K562 (cell line): Measurements from ENCODE around the gene THAP11. TPM values are rescaled to one million over a fixed set of nuclear protein-coding genes. Genes with fewer than 3 reads are reported as not detected.
A peak's percentile ranks its signal among the peaks of the same experiment; 100 is the strongest.

Experiments
- HCFC1 ChIP-seq: IDR thresholded peaks from 2 replicates; pipeline ENCODE4 v1.6.1; 2012; ENCODE audit warnings: low read depth, low read length, improper control_type of control experiment
- MCM3 ChIP-seq: fragments of 450-650 bp; IDR thresholded peaks from 2 replicates; pipeline ENCODE4 v1.6.1; 2016
- MCM7 ChIP-seq, 2 experiments: fragments of 450-650 bp; IDR thresholded peaks; 2 replicates each; pipeline ENCODE4 v1.6.1; 2016 to 2018
- NFE2L1 ChIP-seq: fragments of 450-650 bp; IDR thresholded peaks from 2 replicates; pipeline ENCODE4 v1.6.1; 2016; ENCODE audit warnings: missing genetic modification characterization, low read depth, mild to moderate bottlenecking, missing compliant biosample characterization, moderate library complexity, borderline replicate concordance
- NFIC ChIP-seq: fragments of 450-650 bp; IDR thresholded peaks from 2 replicates; pipeline ENCODE4 v1.6.1; 2017; ENCODE audit warnings: mild to moderate bottlenecking, inconsistent platforms
- POLR2G ChIP-seq: fragments of 200-400 bp; formaldehyde crosslinking; IDR thresholded peaks from 2 replicates; pipeline ENCODE4 v1.6.1; 2017; ENCODE audit warnings: low read depth, mild to moderate bottlenecking, antibody characterized with exemption, low read length, moderate library complexity
- POLR3G ChIP-seq: IDR thresholded peaks from 2 replicates; pipeline ENCODE4 v1.6.1; 2011; ENCODE audit not compliant: insufficient read length, insufficient replicate concordance; ENCODE audit errors: extremely low read depth
- SRSF7 ChIP-seq: fragments of 200-400 bp; formaldehyde crosslinking; optimal IDR thresholded peaks from 2 replicates; pipeline ENCODE3; 2017; ENCODE audit warnings: mild to moderate bottlenecking, low read depth, low read length
- TAF1 ChIP-seq: IDR thresholded peaks from 2 replicates; pipeline ENCODE4 v1.6.1; 2011; ENCODE audit warnings: mild to moderate bottlenecking, low read length, moderate library complexity; ENCODE audit not compliant: insufficient read depth, control insufficient read depth, severe bottlenecking; ENCODE audit errors: extremely low read depth
- YBX1 ChIP-seq: fragments of 450-650 bp; IDR thresholded peaks from 2 replicates; pipeline ENCODE4 v1.7.1; 2016; ENCODE audit warnings: mild to moderate bottlenecking
- ZNF143 ChIP-seq: sonication (generic); formaldehyde crosslinking; IDR thresholded peaks from 2 replicates; pipeline ENCODE4 v1.9.0; 2022; ENCODE audit warnings: mild to moderate bottlenecking, missing genetic modification reagents
- ZNF408 ChIP-seq: fragments of 250-450 bp; sonication (Bioruptor Pico); IDR thresholded peaks from 2 replicates; pipeline ENCODE4 v1.4.0; 2020; ENCODE audit warnings: low read depth, mild to moderate bottlenecking, moderate library complexity
- ZNF785 ChIP-seq: fragments of 250-450 bp; sonication (Bioruptor Pico); IDR thresholded peaks from 2 replicates; pipeline ENCODE4 v1.4.0; 2020; ENCODE audit warnings: mild to moderate bottlenecking
- polyA plus RNA-seq, 8 experiments: library from polyadenylated mRNA; depleted of rRNA in 4 of 8; stranded (reverse) in 5 of 8; unstranded in 3 of 8; fragments of >200 nt; fragmentation: Nextera tagmentation in 2 of 8; fragmentation: Illumina TruSeq in 1 of 8; extraction: Ambion mirVana in 2 of 8; extraction: Trizol in 1 of 8; gene quantifications; 2 replicates each; pipeline versions ENCODE4 v1.2.1 to v1.2.3, GENCODE V29; 2011 to 2014; ENCODE audit warnings: inconsistent platforms in 1 of 8, missing spikeins in 1 of 8
- total RNA-seq, 7 experiments: library from RNA; depleted of rRNA in 6 of 7; stranded (reverse); fragments of >200 nt in 6 of 7; fragmentation: Illumina TruSeq in 2 of 7; extraction: Trizol in 2 of 7; gene quantifications; 2 replicates each; pipeline versions ENCODE4 v1.2.1 to v1.2.3, GENCODE V29; 2011 to 2021; ENCODE audit warnings: low replicate concordance in 1 of 7
- TF ChIP-seq, protein P1 (sequence below): fragments of 250-450 bp; sonication (Bioruptor Pico); IDR thresholded peaks from 2 replicates; pipeline ENCODE4 v1.5.0; 2022; ENCODE audit warnings: mild to moderate bottlenecking
- TF ChIP-seq, protein P2 (sequence below): fragments of 250-450 bp; sonication (Bioruptor Pico); IDR thresholded peaks from 2 replicates; pipeline ENCODE4 v1.8.0; 2021; ENCODE audit warnings: mild to moderate bottlenecking, moderate library complexity
- TF ChIP-seq, protein P3 (sequence below): sonication (generic); formaldehyde crosslinking; IDR thresholded peaks from 2 replicates; pipeline ENCODE4 v1.8.1; 2023; ENCODE audit warnings: mild to moderate bottlenecking, missing genetic modification reagents, moderate library complexity
- TF ChIP-seq, protein P4 (sequence below): fragments of 250-450 bp; sonication (Bioruptor Pico); IDR thresholded peaks from 2 replicates; pipeline ENCODE4 v1.4.0; 2020; ENCODE audit warnings: mild to moderate bottlenecking, moderate library complexity
- TF ChIP-seq, protein P5 (sequence below): fragments of 250-450 bp; sonication (Bioruptor Pico); IDR thresholded peaks from 2 replicates; pipeline ENCODE4 v1.8.0; 2022; ENCODE audit warnings: inconsistent platforms
- TF ChIP-seq, protein P6 (sequence below): sonication (generic); formaldehyde crosslinking; IDR thresholded peaks from 2 replicates; pipeline ENCODE4 v1.8.0; 2022; ENCODE audit warnings: mild to moderate bottlenecking, missing genetic modification reagents

THAP11 gene
- total and polyA plus RNA-seq, 9 of the 15 experiments (the other 6 are each of a cell fraction or from before 2014, with no cell fraction given): 2.4 to 31.6 (median 21.4) TPM

DNA sequence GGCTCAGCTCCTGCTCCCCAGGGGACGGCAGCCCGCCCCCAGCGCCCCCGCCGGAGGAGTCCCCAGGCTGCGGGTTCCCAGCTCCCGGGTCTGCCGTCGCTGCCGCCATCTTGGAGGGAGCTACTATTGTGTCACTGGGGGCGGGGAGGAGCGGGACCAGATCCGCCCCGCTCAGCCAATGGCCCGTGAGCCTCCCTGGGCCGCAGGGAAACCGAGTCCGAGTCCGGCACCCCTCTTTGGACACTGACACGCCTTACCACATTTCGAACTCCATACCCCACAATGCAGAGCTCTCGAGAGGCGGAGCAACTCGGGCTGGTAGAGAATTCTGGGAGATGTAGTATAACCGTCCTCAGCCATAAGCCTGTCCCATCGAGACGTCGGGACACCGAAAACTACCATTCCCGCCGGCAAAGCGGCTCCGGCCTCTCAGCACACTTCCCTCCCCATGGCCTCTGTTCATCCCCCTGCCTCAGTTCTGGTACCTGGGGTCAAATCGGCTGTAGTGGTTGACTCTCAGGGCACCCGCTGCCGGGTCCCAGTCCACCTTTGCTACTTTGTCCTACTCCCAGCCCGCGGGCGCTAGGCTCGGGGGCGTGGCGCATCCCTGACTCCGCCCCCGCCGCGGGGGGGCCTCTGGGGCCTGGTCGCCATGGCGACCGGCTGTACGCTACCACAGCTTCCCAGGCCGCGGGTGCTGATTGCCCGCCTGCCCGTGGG, 35.5 kb upstream of the THAP11 start, which contains the start of the genes RANBP10 and TSNAXIP1 (continued):
- TF ChIP-seq, protein P1, sequence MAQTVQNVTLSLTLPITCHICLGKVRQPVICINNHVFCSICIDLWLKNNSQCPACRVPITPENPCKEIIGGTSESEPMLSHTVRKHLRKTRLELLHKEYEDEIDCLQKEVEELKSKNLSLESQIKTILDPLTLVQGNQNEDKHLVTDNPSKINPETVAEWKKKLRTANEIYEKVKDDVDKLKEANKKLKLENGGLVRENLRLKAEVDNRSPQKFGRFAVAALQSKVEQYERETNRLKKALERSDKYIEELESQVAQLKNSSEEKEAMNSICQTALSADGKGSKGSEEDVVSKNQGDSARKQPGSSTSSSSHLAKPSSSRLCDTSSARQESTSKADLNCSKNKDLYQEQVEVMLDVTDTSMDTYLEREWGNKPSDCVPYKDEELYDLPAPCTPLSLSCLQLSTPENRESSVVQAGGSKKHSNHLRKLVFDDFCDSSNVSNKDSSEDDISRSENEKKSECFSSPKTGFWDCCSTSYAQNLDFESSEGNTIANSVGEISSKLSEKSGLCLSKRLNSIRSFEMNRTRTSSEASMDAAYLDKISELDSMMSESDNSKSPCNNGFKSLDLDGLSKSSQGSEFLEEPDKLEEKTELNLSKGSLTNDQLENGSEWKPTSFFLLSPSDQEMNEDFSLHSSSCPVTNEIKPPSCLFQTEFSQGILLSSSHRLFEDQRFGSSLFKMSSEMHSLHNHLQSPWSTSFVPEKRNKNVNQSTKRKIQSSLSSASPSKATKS: no peak
- TF ChIP-seq SRSF7 (no peak), ZNF143 (CRISPR knock-in tag) (peak; percentile 98), NFE2L1 (tag) (no peak), TAF1 (peak; percentile 99), NFIC (no peak), MCM7 (IDR thresholded peaks at IDR 0.05) (no peak), ZNF408 (CRISPR knock-in tag) (no peak), YBX1 (no peak), MCM3 (no peak), ZNF785 (CRISPR knock-in tag) (no peak), POLR3G (no peak), POLR2G (peak; percentile 94), HCFC1 (peak; percentile 98)
- TF ChIP-seq, protein P2, sequence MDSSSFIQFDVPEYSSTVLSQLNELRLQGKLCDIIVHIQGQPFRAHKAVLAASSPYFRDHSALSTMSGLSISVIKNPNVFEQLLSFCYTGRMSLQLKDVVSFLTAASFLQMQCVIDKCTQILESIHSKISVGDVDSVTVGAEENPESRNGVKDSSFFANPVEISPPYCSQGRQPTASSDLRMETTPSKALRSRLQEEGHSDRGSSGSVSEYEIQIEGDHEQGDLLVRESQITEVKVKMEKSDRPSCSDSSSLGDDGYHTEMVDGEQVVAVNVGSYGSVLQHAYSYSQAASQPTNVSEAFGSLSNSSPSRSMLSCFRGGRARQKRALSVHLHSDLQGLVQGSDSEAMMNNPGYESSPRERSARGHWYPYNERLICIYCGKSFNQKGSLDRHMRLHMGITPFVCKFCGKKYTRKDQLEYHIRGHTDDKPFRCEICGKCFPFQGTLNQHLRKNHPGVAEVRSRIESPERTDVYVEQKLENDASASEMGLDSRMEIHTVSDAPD (CRISPR knock-in tag): no peak
- TF ChIP-seq, protein P3, sequence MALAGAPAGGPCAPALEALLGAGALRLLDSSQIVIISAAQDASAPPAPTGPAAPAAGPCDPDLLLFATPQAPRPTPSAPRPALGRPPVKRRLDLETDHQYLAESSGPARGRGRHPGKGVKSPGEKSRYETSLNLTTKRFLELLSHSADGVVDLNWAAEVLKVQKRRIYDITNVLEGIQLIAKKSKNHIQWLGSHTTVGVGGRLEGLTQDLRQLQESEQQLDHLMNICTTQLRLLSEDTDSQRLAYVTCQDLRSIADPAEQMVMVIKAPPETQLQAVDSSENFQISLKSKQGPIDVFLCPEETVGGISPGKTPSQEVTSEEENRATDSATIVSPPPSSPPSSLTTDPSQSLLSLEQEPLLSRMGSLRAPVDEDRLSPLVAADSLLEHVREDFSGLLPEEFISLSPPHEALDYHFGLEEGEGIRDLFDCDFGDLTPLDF (CRISPR knock-in tag): 0 out of 2 replicates have a peak, but pooled peaks have one; percentile 24
- TF ChIP-seq, protein P4, sequence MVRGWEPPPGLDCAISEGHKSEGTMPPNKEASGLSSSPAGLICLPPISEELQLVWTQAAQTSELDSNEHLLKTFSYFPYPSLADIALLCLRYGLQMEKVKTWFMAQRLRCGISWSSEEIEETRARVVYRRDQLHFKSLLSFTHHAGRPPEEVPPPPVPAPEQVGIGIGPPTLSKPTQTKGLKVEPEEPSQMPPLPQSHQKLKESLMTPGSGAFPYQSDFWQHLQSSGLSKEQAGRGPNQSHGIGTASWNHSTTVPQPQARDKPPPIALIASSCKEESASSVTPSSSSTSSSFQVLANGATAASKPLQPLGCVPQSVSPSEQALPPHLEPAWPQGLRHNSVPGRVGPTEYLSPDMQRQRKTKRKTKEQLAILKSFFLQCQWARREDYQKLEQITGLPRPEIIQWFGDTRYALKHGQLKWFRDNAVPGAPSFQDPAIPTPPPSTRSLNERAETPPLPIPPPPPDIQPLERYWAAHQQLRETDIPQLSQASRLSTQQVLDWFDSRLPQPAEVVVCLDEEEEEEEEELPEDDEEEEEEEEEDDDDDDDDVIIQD (CRISPR knock-in tag): no peak
- TF ChIP-seq, protein P5, sequence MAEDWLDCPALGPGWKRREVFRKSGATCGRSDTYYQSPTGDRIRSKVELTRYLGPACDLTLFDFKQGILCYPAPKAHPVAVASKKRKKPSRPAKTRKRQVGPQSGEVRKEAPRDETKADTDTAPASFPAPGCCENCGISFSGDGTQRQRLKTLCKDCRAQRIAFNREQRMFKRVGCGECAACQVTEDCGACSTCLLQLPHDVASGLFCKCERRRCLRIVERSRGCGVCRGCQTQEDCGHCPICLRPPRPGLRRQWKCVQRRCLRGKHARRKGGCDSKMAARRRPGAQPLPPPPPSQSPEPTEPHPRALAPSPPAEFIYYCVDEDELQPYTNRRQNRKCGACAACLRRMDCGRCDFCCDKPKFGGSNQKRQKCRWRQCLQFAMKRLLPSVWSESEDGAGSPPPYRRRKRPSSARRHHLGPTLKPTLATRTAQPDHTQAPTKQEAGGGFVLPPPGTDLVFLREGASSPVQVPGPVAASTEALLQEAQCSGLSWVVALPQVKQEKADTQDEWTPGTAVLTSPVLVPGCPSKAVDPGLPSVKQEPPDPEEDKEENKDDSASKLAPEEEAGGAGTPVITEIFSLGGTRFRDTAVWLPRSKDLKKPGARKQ: no peak
- TF ChIP-seq, protein P6, sequence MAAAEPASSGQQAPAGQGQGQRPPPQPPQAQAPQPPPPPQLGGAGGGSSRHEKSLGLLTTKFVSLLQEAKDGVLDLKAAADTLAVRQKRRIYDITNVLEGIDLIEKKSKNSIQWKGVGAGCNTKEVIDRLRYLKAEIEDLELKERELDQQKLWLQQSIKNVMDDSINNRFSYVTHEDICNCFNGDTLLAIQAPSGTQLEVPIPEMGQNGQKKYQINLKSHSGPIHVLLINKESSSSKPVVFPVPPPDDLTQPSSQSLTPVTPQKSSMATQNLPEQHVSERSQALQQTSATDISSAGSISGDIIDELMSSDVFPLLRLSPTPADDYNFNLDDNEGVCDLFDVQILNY (CRISPR knock-in tag): no peak
